Suprapubic skin (tissue), 4 donors: ENCODE results near the gene LIPF. TPM values are rescaled to one million over a fixed set of nuclear protein-coding genes. Genes with fewer than 3 reads are reported as not detected.

ENCODE experiments used
- DNase-seq, 2 donors: peaks; one replicate each; pipeline ENCODE4 v3.0.0-alpha.2; 2019; ENCODE audit warnings: low spot score in 2 of 2
- H3K27ac ChIP-seq: fragments of 200-600 bp; sonication (generic); one replicate; pipeline ENCODE4 v1.5.1; 2019
- H3K27me3 ChIP-seq: fragments of 200-600 bp; sonication (generic); one replicate; pipeline ENCODE4 v1.5.1; 2019
- H3K36me3 ChIP-seq: fragments of 200-600 bp; sonication (generic); one replicate; pipeline ENCODE4 v1.5.1; 2019
- H3K4me1 ChIP-seq: fragments of 200-600 bp; sonication (generic); one replicate; pipeline ENCODE4 v1.5.1; 2019
- H3K4me3 ChIP-seq: fragments of 200-600 bp; sonication (generic); one replicate; pipeline ENCODE4 v1.5.1; 2019; ENCODE audit warnings: mild to moderate bottlenecking
- H3K9me3 ChIP-seq: fragments of 200-600 bp; sonication (generic); one replicate; pipeline ENCODE4 v1.5.1; 2019
- EP300 ChIP-seq: sonication (generic); formaldehyde crosslinking; IDR thresholded peaks from one replicate; pipeline ENCODE4 v1.6.1; 2017; ENCODE audit warnings: antibody characterized with exemption
- POLR2A ChIP-seq, 2 donors: fragments of 450-650 bp; IDR thresholded peaks; one replicate each; pipeline ENCODE4 v1.6.1; 2017; ENCODE audit warnings: antibody characterized with exemption in 2 of 2, mild to moderate bottlenecking in 2 of 2, moderate library complexity in 2 of 2
- POLR2AphosphoS5 ChIP-seq, 3 donors: sonication (generic); formaldehyde crosslinking; IDR thresholded peaks; one replicate each; pipeline ENCODE4 v1.6.1; 2017; ENCODE audit warnings: antibody characterized with exemption in 3 of 3
- WGBS: methylation state at CpG from one replicate; pipeline ENCODE4 v1.1.5; 2018; 5-methylcytosine and 5-hydroxymethylcytosine counted together
- total RNA-seq, 4 donors: library from RNA; depleted of rRNA; stranded (reverse); fragments of >200 nt; gene quantifications; one replicate each; pipeline ENCODE4 v1.1.0, GENCODE V29; 2016
- TF ChIP-seq, protein P1 (sequence below), 2 donors: fragments of 200-600 bp in 1 of 2; fragments of 450-650 bp in 1 of 2; sonication (generic) in 1 of 2; IDR thresholded peaks; one replicate each; pipeline ENCODE4 v1.5.1; 2016 to 2019; ENCODE audit warnings: antibody characterized with exemption in 2 of 2, mild to moderate bottlenecking in 1 of 2, moderate library complexity in 1 of 2

LIPF gene
- total RNA-seq, 4 donors from 2014 or later: not detected

DNA sequence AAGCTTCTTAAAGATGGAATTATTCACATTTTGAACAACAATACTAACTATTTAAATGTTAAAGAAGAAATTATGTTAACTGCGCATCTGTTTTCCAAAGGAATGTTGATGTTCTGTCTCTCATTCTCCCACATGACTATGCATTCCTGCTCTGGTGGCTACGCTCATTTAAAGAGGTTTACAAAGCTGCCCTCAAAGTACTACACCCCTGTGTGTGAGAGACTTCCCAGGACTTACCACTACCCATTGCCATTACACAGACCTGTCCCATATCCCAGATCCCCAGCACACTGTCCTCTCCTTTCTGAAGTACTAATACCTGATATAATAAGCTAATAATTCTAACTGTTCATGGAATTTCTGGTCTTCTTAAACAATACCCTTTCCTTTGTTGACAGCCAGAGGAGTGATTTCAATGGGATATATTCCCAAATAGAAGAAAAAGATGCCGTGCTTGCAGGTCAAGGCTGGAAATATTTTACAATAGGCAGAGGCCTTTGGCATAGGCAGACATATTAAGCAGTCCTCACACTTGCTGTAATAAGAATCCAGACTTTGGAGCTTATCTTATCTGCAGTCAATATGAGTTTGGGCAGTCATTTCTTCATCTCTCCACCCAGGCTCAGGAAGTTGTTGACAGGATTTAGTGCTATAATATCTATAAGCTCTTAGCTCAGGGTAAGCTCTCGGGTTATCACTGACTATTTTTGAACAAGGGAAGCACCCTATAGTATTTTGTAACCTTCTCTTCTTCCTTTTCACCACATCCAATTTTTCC lies 12.2 kb downstream of the LIPF start:
- H3K27ac ChIP-seq: no peak overlapping the region
- H3K27me3 ChIP-seq: no peaks in the 10 kb centered on the region
- no peaks in the 10 kb centered on the region for H3K36me3 ChIP-seq
- DNase-seq: no peak
- TF ChIP-seq POLR2A (IDR thresholded peaks at IDR 0.05): no peak
- TF ChIP-seq POLR2AphosphoS5 (IDR thresholded peaks at IDR 0.05): no peak
- no peak for TF ChIP-seq EP300
- TF ChIP-seq, protein P1, sequence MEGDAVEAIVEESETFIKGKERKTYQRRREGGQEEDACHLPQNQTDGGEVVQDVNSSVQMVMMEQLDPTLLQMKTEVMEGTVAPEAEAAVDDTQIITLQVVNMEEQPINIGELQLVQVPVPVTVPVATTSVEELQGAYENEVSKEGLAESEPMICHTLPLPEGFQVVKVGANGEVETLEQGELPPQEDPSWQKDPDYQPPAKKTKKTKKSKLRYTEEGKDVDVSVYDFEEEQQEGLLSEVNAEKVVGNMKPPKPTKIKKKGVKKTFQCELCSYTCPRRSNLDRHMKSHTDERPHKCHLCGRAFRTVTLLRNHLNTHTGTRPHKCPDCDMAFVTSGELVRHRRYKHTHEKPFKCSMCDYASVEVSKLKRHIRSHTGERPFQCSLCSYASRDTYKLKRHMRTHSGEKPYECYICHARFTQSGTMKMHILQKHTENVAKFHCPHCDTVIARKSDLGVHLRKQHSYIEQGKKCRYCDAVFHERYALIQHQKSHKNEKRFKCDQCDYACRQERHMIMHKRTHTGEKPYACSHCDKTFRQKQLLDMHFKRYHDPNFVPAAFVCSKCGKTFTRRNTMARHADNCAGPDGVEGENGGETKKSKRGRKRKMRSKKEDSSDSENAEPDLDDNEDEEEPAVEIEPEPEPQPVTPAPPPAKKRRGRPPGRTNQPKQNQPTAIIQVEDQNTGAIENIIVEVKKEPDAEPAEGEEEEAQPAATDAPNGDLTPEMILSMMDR (IDR thresholded peaks at IDR 0.05): no peak
- H3K4me1 ChIP-seq: no peaks in the 10 kb centered on the region
- no peaks in the 10 kb centered on the region for H3K9me3 ChIP-seq
- no peak overlapping the region for H3K4me3 ChIP-seq
- WGBS: 64% methylated on average over 4 of the region's 4 CpGs

DNA sequence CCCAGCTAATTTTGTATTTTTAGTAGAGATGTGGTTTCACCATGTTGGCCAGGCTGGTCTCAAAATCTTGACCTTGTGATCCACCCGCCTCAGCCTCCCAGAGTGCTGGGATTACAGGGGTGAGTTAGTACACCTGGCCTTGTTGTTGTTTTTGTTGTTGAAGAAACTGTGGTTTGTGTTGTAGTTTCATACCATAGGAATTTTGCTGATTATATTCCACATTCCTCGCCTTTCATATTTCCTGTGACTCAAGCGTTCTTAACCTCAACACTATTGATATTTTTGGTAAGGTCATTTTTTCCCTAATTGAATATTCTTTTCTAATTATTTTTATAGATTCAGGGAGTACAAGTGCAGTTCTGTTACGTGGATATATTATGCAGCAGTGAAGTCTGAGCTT lies 16.7 kb downstream of the LIPF start:
- Histone ChIP-seq H3K27ac (no peak overlapping the region), H3K27me3 (no peaks in the 10 kb centered on the region), H3K9me3 (no peaks in the 10 kb centered on the region), H3K4me1 (no peaks in the 10 kb centered on the region), H3K4me3 (no peak overlapping the region), H3K36me3 (no peaks in the 10 kb centered on the region)
- no peak for DNase-seq
- WGBS: 90% methylated on average over 4 of the region's 4 CpGs
- TF ChIP-seq EP300: no peak
- TF ChIP-seq POLR2AphosphoS5 (IDR thresholded peaks at IDR 0.05): no peak
- TF ChIP-seq, protein P1 (IDR thresholded peaks at IDR 0.05): no peak
- TF ChIP-seq POLR2A (IDR thresholded peaks at IDR 0.05): no peak

DNA sequence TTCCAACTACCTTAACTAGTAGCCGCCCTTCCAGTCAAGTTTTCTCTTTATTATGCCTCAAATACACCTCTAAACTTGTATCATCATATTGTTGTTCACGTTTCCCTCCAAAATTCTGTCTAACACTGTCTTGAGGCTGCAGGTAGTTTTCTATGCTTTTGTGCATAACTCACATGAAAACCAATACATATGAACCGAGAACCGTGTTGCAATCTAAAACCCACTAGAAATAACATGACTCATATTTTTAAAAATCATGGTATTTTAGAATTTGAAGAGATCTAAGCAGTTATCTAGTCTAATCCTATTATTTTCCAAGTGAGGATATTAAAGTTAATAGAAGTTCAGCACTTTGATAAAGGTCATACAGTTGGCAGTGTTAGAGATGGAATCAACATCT lies 18.2 kb downstream of the LIPF start:
- Histone ChIP-seq H3K4me3 (no peak overlapping the region), H3K9me3 (no peaks in the 10 kb centered on the region), H3K4me1 (no peaks in the 10 kb centered on the region), H3K27ac (no peak overlapping the region), H3K36me3 (no peaks in the 10 kb centered on the region), H3K27me3 (no peaks in the 10 kb centered on the region)
- TF ChIP-seq POLR2A (IDR thresholded peaks at IDR 0.05): no peak
- no peak for TF ChIP-seq EP300
- TF ChIP-seq, protein P1 (IDR thresholded peaks at IDR 0.05): no peak
- no peak for TF ChIP-seq POLR2AphosphoS5 (IDR thresholded peaks at IDR 0.05)
- 89% methylated on average over 4 of the region's 4 CpGs for WGBS
- DNase-seq: no peak

DNA sequence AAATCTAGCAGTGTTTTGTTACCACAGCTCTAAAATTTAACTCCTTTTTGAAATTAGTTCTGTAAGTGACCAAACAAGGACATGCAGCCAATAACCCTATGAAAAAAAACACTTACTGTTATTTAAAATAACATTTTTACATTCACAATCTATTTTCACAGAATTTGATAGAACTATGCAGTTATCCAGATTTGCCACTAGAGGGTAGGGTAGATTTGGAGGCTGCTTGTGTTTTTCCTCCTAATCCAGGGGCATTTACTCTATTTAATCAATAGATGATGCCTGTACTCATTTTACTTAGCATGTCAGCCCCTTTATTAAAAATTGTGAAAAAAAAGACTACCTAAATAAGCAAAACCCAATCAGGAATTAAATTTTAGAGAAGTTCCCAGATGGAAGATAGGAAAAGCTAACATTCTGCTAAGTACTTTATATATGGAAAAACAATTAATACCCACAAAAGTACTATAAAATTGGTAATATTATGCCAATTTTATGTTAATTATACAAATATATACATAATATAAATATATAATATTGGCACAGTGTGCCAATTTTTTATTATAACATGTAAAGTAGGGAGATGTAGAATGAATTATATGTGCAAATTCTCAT lies 23.7 kb downstream of the LIPF start:
- Histone ChIP-seq H3K27me3 (no peaks in the 10 kb centered on the region), H3K27ac (no peak overlapping the region), H3K4me1 (no peaks in the 10 kb centered on the region), H3K9me3 (no peaks in the 10 kb centered on the region), H3K4me3 (no peak overlapping the region), H3K36me3 (no peaks in the 10 kb centered on the region)
- DNase-seq: no peak
- TF ChIP-seq POLR2AphosphoS5 (IDR thresholded peaks at IDR 0.05): no peak
- TF ChIP-seq, protein P1 (IDR thresholded peaks at IDR 0.05): peak; percentile 44 to 69

DNA sequence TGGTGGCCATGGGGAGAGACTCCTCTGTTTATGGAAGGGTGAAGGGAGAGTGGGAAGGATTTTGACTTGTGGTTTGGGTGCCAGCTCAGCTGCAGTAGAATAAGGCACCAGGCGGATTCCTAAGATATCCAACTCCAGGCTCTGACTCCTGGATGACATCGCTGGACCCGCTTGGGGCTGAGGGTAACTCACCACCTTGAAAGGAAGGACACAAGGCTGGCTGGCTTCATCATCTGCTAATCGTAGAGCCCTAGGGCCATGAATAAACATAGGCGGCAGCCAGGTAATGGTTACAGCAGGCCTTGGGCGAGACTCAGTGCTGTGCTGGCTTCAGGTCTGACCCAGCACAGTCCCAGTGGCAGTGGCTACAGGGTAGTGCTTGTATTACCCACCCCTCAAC lies 25.1 kb downstream of the LIPF start:
- TF ChIP-seq, protein P1 (IDR thresholded peaks at IDR 0.05): no peak
- TF ChIP-seq POLR2A (IDR thresholded peaks at IDR 0.05): no peak
- no peak for TF ChIP-seq EP300
- TF ChIP-seq POLR2AphosphoS5 (IDR thresholded peaks at IDR 0.05): no peak
- no peak overlapping the region for H3K4me3 ChIP-seq
- DNase-seq: no peak
- no peaks in the 10 kb centered on the region for H3K4me1 ChIP-seq
- WGBS: 72% methylated on average over 6 of the region's 6 CpGs
- H3K27ac ChIP-seq: no peak overlapping the region
- no peaks in the 10 kb centered on the region for H3K36me3 ChIP-seq
- no peaks in the 10 kb centered on the region for H3K9me3 ChIP-seq
- no peaks in the 10 kb centered on the region for H3K27me3 ChIP-seq
